ENCODE measurements around the gene EPS8.

EPS8 gene

DNA sequence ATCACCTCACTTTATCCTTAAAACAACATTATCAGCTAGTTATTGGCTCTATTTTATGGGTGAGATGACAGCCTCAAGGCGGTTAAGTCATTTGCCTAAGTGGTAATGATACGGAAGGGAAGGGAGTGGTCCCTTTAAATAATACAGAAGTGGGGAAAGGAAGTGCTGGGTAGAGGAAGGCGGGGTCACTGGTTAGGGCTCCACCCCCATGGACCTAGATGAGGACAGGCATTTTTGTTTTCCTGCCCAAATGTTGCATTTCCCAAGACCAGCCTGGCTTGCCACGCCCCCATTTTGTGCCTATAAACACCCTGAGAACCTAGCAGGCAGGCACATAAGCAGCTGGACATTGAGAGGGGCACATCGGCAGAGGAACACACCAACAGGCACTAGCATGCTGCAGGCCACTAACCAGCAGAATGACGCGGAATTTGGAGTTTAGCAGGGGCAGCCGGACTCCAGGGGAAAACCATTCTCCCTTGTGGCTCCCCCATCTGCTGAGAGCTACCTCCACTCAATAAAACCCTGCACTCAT is 100.9 kb downstream of the EPS8 start:
- peak; percentile 81 for DNase-seq

DNA sequence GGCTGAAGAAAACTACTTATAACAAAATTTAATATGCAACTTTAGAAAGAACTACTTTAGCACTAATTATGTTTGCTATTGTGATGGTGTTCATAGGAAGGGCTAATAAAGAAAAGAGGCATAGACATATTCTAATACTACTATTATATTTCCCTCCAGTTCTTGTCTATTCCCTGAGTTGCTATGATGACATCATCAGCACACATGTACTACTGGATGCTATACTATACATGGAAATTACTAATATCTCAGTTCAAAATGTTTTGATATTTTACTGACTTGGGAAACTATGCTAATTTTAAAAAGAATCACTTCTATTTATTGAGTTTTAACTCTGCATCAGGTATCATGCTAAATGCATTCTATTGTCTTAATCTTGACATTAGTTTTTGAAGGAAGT is 101.6 kb downstream of the EPS8 start:
- no peak for DNase-seq

DNA sequence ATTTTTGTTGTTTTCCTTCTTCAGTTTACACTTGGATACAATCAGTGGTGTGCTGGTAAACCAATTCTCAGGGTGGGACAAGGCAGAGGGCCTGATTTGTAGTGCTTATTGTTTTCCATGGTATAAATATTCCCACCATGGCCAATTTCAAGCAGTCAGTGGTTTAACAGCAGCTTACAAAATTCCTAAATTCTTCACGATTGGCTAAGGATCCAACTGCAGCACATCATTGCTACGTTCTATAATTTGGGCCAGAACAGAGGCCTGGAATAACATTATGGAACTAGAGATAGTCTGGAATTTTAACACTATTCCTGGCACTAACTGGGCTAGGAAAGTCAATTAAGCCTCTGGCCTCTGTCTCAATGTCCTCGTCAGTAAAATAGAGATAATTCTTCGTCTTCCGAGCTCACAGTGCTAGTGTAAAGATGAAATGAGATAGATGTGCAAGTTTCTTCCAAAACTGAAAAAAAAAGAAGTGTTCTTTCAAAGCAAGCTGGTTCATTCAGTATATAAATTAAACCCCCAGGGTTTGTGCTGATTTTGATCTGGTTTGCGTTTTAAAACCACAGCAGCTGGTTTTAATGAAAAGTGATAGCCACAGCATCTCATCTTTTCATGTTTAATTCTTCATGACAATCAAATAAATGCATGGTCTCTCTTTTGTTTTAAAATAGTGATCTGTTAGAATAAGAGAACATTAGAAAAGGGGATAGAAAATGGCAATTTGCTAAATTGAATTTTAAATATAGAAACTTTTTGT is 104.1 kb downstream of the EPS8 start:
- DNase-seq: no peak

GRCh38 chr12:15682826-15683225 is 106.4 kb downstream of the EPS8 start:
- DNase-seq: no peak

DNA sequence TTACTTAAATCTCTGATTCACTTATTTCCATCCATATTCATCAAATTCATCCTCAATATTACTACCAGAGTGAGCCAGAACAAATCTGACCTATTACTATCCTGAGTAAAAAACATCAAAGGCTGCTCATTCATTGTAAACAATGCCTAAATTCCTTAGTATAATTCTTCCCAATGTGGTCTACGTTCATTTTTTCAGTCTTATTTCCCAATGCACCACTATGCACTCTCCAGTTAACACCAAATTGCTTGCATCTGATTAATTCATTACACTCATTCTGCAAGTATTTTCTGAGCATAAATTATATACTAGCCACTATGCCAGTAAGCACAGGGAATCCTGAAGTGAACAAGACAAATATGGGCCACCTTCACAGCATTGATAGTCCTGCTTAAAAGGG is 110.0 kb downstream of the EPS8 start:
- no peak for DNase-seq

- DNase-seq: no peak
Observed at GRCh38 chr12:15677726-15678201, 111.4 kb downstream of the EPS8 start.

GRCh38 chr12:15677228-15677627 is 112.0 kb downstream of the EPS8 start:
- no peak for DNase-seq

DNA sequence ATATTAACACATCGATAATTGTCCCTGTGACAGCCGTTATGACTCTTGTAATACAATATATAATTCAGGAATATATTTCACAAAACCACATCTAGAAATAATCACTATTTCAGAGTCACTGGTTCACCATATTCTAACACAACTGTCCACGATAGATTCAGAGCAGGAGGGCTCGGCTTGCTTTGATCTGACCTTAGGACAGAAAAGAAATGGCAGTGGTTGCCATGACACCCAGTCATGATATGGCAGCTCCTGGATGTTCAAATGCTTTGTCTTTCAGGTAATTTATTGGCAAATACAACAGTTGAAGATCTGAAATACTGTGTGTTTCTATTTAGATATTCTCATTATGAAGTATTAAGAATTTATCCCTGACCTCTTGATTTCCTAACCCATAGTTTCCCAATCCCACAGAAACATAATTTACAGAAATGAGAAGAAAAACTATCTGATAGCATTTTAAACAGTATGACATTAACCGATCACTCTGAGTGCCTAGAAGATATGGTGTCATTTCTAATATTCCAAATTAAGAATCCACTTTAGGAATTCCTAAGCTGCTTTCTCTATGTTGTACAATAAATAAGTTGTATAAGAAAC is 116.4 kb downstream of the EPS8 start:
- no peak for DNase-seq

DNA sequence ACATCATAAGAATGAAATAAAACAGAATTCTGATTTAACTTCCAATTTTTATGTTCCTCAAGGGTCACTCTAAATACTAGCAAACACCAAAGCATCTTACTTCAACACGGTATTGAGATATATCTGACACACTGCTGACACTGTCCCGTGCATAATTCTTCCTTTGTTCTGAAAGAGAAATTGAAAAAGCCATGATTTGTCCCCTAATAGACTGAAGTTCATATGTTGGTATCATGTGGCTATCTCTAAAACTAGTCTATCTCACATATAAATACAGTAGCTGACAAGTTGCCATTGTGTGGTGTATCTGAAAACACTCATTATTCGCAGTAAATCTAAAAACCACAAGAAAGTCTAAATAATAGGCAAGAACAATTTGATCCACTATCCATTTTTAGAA is 118.4 kb downstream of the EPS8 start:
- no peak for DNase-seq

- no peak for DNase-seq
Observed at GRCh38 chr12:15669256-15669948, 119.8 kb downstream of the EPS8 start.

DNA sequence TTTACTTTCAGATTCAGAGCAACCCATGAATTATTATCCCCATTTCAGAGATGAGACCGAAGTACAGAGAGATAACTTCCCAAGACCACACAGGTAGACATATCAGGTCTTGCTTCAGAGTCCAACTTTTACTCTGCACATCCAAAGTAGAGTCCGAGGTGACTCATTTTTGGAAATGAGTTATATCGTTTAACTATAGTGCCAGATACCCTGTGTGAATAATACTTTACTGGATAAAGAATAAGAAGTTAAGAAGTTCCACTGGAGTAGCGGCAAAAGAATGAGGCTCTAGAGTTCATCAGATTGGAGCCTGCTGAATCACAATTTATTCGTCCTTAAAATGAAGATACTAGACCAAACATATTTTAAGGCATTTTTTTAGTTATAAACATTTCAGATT is 124.7 kb downstream of the EPS8 start:
- no peak for DNase-seq

DNA sequence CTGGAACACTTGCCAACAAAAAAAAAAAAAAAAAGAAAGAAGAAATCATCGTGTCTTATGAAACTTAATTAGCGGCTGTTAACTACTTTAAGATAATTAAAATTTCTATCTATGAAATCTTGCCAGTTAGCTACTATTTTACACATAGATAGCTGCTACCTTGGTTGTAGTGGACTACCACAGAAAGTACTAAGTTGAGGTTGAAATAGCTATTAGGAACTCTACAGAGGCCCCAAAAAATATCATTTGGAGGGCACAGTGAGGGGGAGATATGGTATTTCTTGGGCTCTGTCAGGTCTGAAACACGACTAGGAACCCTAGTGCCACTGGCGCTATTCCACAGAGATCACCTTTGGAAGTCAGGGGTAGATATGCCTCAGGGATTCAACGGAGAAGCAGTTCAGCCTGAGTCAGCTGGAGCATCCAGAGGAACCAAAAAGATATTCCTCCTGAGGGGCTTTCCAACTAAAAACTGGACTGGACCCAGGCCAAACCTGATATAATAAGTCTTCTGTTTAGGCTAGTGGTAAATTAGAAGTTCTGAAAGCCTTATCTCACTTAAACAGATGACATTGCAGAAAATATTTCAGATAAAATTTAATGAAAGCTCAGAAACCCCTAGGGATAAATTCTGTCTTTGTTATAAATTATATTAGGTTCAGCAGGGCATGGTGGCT is 126.1 kb downstream of the EPS8 start:
- DNase-seq: no peak

DNA sequence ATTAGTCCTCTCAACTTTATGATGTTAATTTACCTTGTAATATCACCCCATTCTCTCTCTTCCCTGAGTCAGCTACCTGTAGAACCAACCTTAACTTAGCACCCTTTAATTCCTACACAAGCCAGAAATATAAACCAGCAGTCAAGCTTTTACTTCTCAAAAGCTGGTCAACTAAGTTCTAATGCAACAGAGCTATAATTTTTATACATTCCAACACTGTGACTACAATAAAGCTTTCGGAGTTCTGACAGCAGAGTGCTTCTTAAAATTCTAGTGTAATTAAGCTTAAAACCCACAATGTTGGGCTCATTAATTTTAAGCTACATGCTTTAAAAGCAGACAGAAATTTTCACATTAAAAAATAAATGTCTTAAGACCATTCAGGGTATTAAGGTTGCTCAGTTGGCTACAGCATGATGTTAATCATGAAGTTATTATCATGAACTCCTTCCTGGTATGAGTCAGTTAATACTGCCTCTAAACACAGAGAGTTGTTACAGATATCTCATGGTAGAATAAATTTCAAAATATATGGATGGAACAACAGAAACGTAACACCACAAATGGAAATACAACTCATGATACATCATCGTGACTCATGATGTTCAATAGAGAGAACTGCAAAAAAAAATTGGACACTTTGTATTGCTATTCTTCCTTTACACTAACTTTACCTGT is 126.7 kb downstream of the EPS8 start:
- no peak for DNase-seq

- DNase-seq: no peak
Observed at GRCh38 chr12:15651371-15651770, 137.8 kb downstream of the EPS8 start.

DNA sequence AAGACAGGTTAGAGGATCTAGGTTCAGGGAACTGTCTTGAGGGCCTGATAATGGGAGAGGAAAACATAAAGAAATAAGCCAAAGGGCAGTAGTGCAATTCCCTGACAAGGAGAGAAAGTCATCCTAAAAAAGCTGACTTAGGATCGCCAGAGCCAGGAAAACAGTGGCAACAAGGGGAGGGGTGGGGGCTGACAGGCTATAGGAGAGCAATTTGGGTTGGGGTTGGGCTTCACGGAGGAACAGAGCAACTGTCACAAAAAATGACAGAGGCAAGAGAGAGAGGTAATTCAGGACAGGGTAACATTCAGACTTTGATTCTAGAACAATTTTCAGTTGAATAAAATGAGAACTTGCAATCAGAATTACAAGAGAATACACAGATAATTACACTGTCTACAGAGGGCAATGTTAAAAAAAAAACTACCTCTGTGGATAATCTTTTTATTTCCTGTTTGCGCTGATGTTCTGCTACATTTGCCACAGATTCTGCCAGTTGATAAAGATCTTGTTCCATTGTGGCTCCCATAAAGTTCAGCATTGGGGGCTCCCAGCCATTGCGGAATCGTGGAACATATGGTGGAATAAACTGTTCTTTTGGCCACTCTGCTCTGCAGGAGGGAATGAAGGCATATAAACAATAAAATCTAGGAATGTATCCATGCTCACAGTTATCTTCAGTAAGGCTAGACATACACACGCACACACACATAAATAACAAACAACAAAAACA is 138.6 kb downstream of the EPS8 start:
- no peak for DNase-seq

DNA sequence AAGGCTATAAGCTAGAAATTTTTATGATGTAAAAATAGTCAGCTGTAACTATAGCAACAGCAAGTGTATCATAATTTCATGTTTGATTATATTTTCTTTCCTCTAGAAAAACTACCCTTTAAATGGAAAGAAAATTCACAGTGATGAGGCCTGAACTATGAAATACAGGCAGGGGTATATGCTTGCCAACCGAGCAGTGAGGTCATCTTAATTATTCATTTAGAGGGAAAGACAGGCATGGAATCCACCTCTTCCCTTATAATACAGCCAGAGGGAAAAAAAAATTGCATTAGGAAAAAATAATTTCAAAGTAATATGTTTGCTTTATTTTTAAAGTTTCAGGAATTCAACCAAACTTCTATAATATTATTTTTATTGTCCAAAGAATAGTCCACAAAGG is 139.8 kb downstream of the EPS8 start:
- no peak for DNase-seq

GRCh38 chr12:15648558-15648957 is 140.6 kb downstream of the EPS8 start:
- DNase-seq: no peak

- DNase-seq: no peak
Observed at GRCh38 chr12:15646581-15646980, 142.6 kb downstream of the EPS8 start.

- DNase-seq: no peak
Observed at GRCh38 chr12:15644700-15645099, 144.5 kb downstream of the EPS8 start.

DNA sequence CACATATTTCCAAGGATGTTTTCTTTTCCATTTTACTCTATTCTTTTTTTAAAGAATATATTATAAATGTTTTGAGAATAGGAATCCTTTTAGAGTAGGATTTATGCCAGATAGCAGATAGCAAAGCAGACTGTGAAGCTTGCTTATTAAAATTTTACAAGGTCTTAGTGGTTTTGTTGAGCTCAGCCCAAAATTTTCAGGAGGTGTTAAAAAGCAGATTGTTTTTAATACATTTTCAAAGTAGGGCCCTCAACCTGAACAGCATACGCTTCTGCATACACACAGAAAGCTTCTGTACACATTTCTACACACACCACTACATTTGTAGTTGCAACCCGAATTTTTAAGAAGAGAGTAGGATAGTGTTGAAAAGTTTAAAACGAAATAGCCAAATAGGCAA is 151.0 kb downstream of the EPS8 start:
- no peak for DNase-seq

- no peak for DNase-seq
Observed at GRCh38 chr12:15636060-15636890, 152.9 kb downstream of the EPS8 start.
